Activated CD8-positive, alpha-beta T cell treated with anti-CD3 and anti-CD28 coated beads for 36 hours (primary cell): ENCODE data around the gene PNMA6F. TPM values are rescaled to one million over a fixed set of nuclear protein-coding genes. Genes with fewer than 3 reads are reported as not detected.

Experiments used
- ATAC-seq: fragments of 200-7000 bp; cut with Tn5 transposase; one replicate; pipeline ENCODE4 v1.10.0; 2021; ENCODE audit warnings: mild to moderate bottlenecking, moderate library complexity
- CTCF ChIA-PET: fragments of 350-600 bp; sonication (Branson Sonifier 250); formaldehyde crosslinking; loops from one replicate; lab custom pipeline; 2021; ENCODE audit warnings: antibody characterized with exemption; lab: Charles Lee
- POLR2A ChIA-PET: fragments of 350-600 bp; sonication (Branson Sonifier 250); formaldehyde crosslinking; loops from one replicate; lab custom pipeline; 2021; ENCODE audit warnings: antibody characterized with exemption; lab: Charles Lee
- DNase-seq: peaks from one replicate; pipeline ENCODE4 v3.0.0-alpha.2; 2020
- H3K27ac Mint-ChIP-seq: one replicate; pipeline ENCODE4 v1.8.0; 2021; ENCODE audit warnings: mild to moderate bottlenecking, mixed read lengths
- H3K27me3 Mint-ChIP-seq: one replicate; pipeline ENCODE4 v1.8.0; 2021; ENCODE audit warnings: mixed read lengths
- H3K36me3 Mint-ChIP-seq: one replicate; pipeline ENCODE4 v1.8.0; 2021; ENCODE audit warnings: low read depth, mixed read lengths
- H3K4me1 Mint-ChIP-seq: one replicate; pipeline ENCODE4 v1.8.0; 2021; ENCODE audit warnings: low read depth, mixed read lengths
- H3K4me3 Mint-ChIP-seq: one replicate; pipeline ENCODE4 v1.8.0; 2021; ENCODE audit warnings: mild to moderate bottlenecking, moderate library complexity, mixed read lengths
- H3K9me3 Mint-ChIP-seq: one replicate; pipeline ENCODE4 v1.8.0; 2021; ENCODE audit warnings: mixed read lengths
- CTCF ChIP-seq: fragments of 200-600 bp; IDR thresholded peaks from one replicate; pipeline ENCODE4 v1.8.0; 2022; ENCODE audit warnings: antibody characterized with exemption, mild to moderate bottlenecking
- intact Hi-C: fragments of 100-400 bp; cut with micrococcal nuclease; formaldehyde crosslinking; loops from one replicate; pipeline ENCODE4 v1.10.0; 2022
- total RNA-seq, 2 experiments: library from RNA; stranded (reverse); gene quantifications; one replicate each; pipeline ENCODE4 v1.2.3, GENCODE V29; 2021

Gene PNMA6F
- total RNA-seq, 2 experiments from 2014 or later = not detected

GRCh38 chrX:153310901-153311300 is 10.7 kb downstream of the PNMA6F start:
- Mint-ChIP-seq H3K4me3 (no peak overlapping the region), H3K27ac (no peak overlapping the region), H3K9me3 (no peaks in the 10 kb centered on the region), H3K36me3 (no peaks in the 10 kb centered on the region), H3K27me3 (no peaks in the 10 kb centered on the region), H3K4me1 (no peaks in the 10 kb centered on the region)
- no peak for ATAC-seq
- no peak for TF ChIP-seq CTCF
- no peak for DNase-seq
- intact Hi-C loops = no loop called here
- ChIA-PET CTCF (no interaction called here), POLR2A (no interaction called here)

- Mint-ChIP-seq H3K27me3 (peaks cover 14% of the 10 kb centered on the region), H3K36me3 (no peaks in the 10 kb centered on the region), H3K9me3 (no peaks in the 10 kb centered on the region), H3K27ac (no peak overlapping the region), H3K4me3 (no peak overlapping the region), H3K4me1 (no peaks in the 10 kb centered on the region)
- ChIA-PET CTCF (no interaction called here), POLR2A (no interaction called here)
- DNase-seq = no peak
- intact Hi-C loops = no loop called here
- no peak for TF ChIP-seq CTCF
- ATAC-seq = no peak
Measured at GRCh38 chrX:153307276-153308178, 14.0 kb downstream of the PNMA6F start.

DNA sequence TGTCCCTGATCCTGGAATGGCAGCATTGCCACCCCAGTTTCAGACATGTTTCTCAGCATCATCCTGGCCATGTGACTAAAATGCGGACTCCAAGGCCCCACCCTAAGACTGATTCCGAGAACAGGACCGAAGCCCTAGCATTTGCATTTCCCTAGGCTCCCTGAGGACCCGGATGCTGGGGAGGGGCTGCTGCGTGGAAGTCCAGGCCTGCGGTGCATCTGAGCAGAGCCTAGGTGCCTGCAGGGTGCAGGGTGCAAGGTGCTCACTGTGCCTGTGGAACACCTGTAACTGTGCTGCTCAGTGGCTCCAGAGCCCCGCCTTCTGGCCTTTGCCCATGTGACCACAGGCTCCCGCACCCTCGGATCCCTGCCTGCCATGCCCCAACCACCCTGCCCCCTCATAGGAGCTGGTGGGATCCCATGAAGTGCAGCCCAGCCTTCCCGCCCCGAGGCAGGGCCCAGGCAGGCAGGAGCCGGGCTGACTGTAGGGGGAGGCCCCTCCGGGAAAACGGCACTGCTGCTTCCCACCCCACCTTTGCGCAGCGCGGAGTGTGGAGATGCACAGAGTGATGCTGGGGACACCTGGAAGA is 14.9 kb downstream of the PNMA6F start:
- ChIA-PET CTCF (no interaction called here), POLR2A (no interaction called here)
- DNase-seq (no peak), ATAC-seq (no peak)
- no peak for TF ChIP-seq CTCF
- Mint-ChIP-seq H3K27me3 (peaks cover 14% of the 10 kb centered on the region), H3K4me3 (no peak overlapping the region), H3K27ac (no peak overlapping the region), H3K36me3 (no peaks in the 10 kb centered on the region), H3K4me1 (no peaks in the 10 kb centered on the region), H3K9me3 (no peaks in the 10 kb centered on the region)
- intact Hi-C loops = no loop called here

DNA sequence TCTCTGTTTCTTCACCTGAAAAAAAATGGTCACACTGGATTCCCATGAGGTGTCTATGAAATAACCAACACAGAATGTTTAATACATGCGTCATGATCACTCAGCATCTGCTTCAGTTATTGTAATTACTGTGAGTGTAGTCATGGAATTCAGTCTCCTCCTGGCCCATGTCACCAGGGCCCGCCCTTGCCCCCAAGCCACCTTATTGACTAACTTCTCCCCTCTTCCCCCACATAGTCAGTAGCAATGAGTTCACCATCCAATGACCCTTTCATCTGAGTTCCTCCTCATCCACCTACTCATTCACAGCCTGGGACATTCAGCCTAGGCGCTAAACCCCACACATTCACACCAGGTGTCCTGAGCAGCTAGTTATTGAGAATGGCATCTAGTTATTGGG is 15.6 kb downstream of the PNMA6F start:
- intact Hi-C loops = no loop called here
- TF ChIP-seq CTCF = no peak
- ChIA-PET CTCF (no interaction called here), POLR2A (no interaction called here)
- no peaks in the 10 kb centered on the region for H3K9me3 Mint-ChIP-seq
- H3K4me1 Mint-ChIP-seq = no peaks in the 10 kb centered on the region
- ATAC-seq (no peak), DNase-seq (no peak)
- H3K27me3 Mint-ChIP-seq = peaks cover 14% of the 10 kb centered on the region
- H3K27ac Mint-ChIP-seq = no peak overlapping the region
- H3K4me3 Mint-ChIP-seq = no peak overlapping the region
- no peaks in the 10 kb centered on the region for H3K36me3 Mint-ChIP-seq
